Fibroblast of villous mesenchyme (primary cell): ENCODE results near the gene KLK3. TPM values are rescaled to one million over a fixed set of nuclear protein-coding genes. Genes with fewer than 3 reads are reported as not detected.
"Not testable (repeated sequence)": the region's sequence is repeated elsewhere in the genome, so short reads cannot be mapped to it uniquely, and the experiment has no call there.

Source experiments
- DNase-seq: peaks from one replicate; pipeline ENCODE4 v3.0.0-alpha.2; 2010; ENCODE audit warnings: low read depth
- H3K4me3 ChIP-seq: 2 replicates; pipeline ENCODE4 v1.5.1; 2011; ENCODE audit warnings: low read depth, mild to moderate bottlenecking, low read length
- total RNA-seq: library from RNA; depleted of rRNA; stranded (reverse); fragments of >200 nt; gene quantifications from 2 replicates; pipeline ENCODE4 v1.2.3, GENCODE V29; 2012
- TF ChIP-seq, protein P1 (sequence below): IDR thresholded peaks from 2 replicates; pipeline ENCODE4 v1.5.1; 2012; ENCODE audit warnings: low read depth, mild to moderate bottlenecking, low read length; ENCODE audit not compliant: insufficient read depth

KLK3 gene
- total RNA-seq = not detected in 2 replicates

- H3K4me3 ChIP-seq = no peak within 1 kb of the TSS
- TF ChIP-seq, protein P1, sequence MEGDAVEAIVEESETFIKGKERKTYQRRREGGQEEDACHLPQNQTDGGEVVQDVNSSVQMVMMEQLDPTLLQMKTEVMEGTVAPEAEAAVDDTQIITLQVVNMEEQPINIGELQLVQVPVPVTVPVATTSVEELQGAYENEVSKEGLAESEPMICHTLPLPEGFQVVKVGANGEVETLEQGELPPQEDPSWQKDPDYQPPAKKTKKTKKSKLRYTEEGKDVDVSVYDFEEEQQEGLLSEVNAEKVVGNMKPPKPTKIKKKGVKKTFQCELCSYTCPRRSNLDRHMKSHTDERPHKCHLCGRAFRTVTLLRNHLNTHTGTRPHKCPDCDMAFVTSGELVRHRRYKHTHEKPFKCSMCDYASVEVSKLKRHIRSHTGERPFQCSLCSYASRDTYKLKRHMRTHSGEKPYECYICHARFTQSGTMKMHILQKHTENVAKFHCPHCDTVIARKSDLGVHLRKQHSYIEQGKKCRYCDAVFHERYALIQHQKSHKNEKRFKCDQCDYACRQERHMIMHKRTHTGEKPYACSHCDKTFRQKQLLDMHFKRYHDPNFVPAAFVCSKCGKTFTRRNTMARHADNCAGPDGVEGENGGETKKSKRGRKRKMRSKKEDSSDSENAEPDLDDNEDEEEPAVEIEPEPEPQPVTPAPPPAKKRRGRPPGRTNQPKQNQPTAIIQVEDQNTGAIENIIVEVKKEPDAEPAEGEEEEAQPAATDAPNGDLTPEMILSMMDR = no peak
- no peak for DNase-seq
Measured at GRCh38 chr19:50854636-50855410, at the start of gene KLK3. TSS of gene KLK3 (plus strand) at chr19:50854915. CDS start at chr19:50854956, 41 bp downstream.

DNA sequence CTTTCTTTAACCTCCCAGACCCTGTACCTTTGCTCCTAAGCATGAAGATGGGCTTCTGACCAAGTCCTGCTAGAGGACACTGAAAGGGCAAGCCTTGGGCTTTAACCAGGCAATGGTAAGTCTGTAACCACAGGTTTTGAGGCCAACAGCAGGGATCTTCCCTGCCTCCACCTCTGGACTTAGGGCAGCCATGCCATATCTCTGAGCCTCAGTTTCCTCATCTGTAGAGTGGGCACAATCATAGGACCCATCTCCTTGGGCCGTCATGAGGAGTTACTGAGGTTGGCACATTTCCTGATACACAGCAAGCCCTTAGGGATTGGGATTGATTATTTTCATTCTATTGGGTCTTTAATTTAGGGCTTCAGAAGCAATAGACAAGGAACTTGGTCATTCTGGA lies 45.9 kb upstream of the KLK3 start:
- no peak for DNase-seq
- TF ChIP-seq, protein P1 = no peak
- H3K4me3 ChIP-seq = no peak overlapping the region

- not testable (repeated sequence) for DNase-seq, H3K4me3 ChIP-seq
Measured at GRCh38 chr19:50811622-50812238, 43.0 kb upstream of the KLK3 start.

DNA sequence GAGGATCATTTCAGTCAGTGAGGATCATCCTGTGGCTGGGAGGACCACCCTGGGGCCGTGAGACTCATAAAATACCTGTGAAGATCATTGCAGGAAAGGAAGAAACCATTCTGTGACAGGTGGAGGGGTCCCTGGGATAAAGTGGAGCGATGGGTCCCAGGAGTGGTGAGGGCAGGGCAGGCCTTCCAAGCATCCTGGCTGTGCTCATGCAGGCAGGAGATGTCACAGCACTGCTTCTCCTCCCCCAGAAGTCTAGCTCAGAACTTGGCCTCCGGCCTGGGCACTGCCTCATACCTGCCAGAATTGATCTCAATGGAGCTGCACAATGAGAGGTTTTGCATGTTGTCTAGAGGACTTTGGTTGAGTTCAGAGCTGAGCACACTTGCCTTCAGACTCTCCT lies 42.2 kb upstream of the KLK3 start:
- no peak overlapping the region for H3K4me3 ChIP-seq
- no peak for DNase-seq
- TF ChIP-seq, protein P1 = no peak

GRCh38 chr19:50814883-50815282 lies 39.8 kb upstream of the KLK3 start:
- no peak overlapping the region for H3K4me3 ChIP-seq
- TF ChIP-seq, protein P1 = no peak
- no peak for DNase-seq

DNA sequence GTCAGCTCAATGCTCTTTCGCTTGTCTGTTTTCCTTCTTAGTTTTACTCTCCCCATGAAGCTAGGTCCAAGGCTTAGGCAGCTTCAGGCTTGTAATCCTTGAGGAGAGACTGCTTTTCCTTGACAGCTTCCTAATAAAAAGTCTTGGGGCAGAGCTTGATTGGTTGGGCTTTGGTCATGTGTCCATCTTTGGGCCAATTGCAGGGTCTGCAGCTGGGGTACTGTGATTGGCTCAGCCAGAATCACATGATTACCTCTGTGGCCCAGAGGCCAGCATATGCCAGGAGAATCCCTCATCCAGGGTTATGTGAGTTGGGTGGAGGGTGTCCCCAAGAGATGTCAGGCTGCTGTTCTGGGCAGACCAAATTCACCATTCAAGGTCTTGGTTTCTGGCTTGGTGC lies 39.3 kb upstream of the KLK3 start:
- TF ChIP-seq, protein P1 = no peak
- no peak overlapping the region for H3K4me3 ChIP-seq
- no peak for DNase-seq

DNA sequence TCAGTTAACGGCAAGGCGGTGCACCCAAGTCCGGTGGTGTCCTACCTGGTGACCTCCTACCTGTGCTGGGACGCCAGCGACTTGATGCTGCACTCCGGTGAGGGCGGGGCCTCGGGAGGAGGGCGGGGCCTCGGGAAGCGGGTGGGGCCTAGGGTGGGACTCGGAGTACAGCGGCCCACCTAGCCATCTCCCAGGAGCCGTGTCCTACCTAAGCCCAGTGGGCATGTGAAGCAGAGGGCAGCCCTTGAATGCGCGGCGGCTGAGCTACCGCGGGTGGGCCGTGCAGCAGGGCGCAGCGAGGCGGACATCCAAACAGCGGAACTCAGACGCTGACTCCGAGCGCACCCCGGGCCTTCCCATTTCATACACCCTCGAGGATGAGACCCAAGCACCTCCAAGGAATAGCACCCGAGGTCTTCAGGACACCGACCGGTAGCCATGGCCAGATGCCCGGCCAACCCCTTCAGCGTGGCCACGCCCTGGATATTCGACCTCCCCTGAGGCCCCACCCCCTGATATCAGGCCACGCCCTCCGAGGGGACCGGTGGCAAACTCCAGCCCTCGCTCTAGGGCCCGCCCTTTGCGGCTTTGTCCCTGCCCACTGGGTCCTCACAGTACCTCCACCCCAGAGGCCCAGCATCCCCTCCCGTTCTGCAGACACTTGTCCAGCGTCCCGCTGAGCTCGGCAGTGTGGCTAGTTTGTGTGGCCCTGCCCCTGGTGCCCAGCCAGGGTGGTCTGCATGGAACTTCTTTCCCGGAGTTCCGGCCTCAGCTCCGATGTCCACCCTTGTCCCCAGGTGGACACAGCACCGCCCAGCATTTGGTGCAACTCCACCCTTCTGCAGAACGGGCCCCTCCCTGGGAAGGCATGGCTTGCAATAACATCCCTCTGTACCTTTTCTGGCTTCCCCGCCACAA lies 36.5 kb upstream of the KLK3 start:
- H3K4me3 ChIP-seq = peak overlapping the region; percentile 58
- TF ChIP-seq, protein P1 = no peak
- peak; percentile 12 for DNase-seq
